Thyroid gland (tissue), 4 donors: ENCODE data around the gene CABP5. TPM values are rescaled to one million over a fixed set of nuclear protein-coding genes. Genes with fewer than 3 reads are reported as not detected.

Source experiments
- total RNA-seq, 4 donors: library from RNA; depleted of rRNA; stranded (reverse); fragments of >200 nt; gene quantifications; one replicate each; pipeline ENCODE4 v1.2.3, GENCODE V29; 2016

Gene CABP5
- total RNA-seq, 4 donors from 2014 or later = not detected

Other genes starting within 250 kb of the CABP5 start
- gene TPRX1, start 239.5 kb downstream of the CABP5 start, total RNA-seq = not detected
- gene CRX, start 222.1 kb downstream of the CABP5 start, total RNA-seq = not detected
- not detected for gene TPRX2, start 184.8 kb downstream of the CABP5 start, total RNA-seq
- not detected for gene SULT2A1, start 157.8 kb downstream of the CABP5 start, total RNA-seq
- gene BSPH1, start 51.9 kb downstream of the CABP5 start, total RNA-seq = not detected
- not detected for gene ELSPBP1, start 49.4 kb downstream of the CABP5 start, total RNA-seq
- 10 to 100 TPM in 2 of 4 donors, 1 to 10 TPM in 2; 4.8 to 17.7 (median 10.5) TPM for gene PLA2G4C, start 66.7 kb upstream of the CABP5 start, total RNA-seq
- 10 to 100 TPM; 17.7 to 33.3 (median 26.7) TPM for gene LIG1, start 126.3 kb upstream of the CABP5 start, total RNA-seq
- gene ZSWIM9, start 126.6 kb upstream of the CABP5 start, total RNA-seq = 1 to 10 TPM; 4.2 to 6.1 (median 5.4) TPM
- 10 to 100 TPM; 37.0 to 58.9 (median 57.7) TPM for gene CARD8, start 211.8 kb upstream of the CABP5 start, total RNA-seq
- 10 to 100 TPM in 1 of 4 donors, 1 to 10 TPM in 3; 5.3 to 11.7 (median 6.1) TPM for gene ZNF114, start 226.0 kb upstream of the CABP5 start, total RNA-seq